Umbilical cord (tissue), 1 donor: ENCODE results near the gene ACSM2A. TPM values are rescaled to one million over a fixed set of nuclear protein-coding genes. Genes with fewer than 3 reads are reported as not detected.

Experiments
- total RNA-seq: library from RNA; depleted of rRNA; stranded (reverse); fragments of >200 nt; gene quantifications from one replicate; pipeline ENCODE4 v1.2.3, GENCODE V29; 2014; ENCODE audit warnings: low replicate concordance; ENCODE audit not compliant: insufficient read depth

Gene ACSM2A
- total RNA-seq, 1 donor from 2014 or later: 5.1 TPM

Other genes starting within 250 kb of the ACSM2A start
- gene GP2, start 124.0 kb upstream of the ACSM2A start, total RNA-seq: not detected
- gene UMOD, start 98.8 kb upstream of the ACSM2A start, total RNA-seq: 2.6 TPM
- gene PDILT, start 46.8 kb upstream of the ACSM2A start, total RNA-seq: not detected
- gene ACSM5, start 42.0 kb upstream of the ACSM2A start, total RNA-seq: 9.9 TPM
- 4.6 TPM for gene ACSM2B, start 124.8 kb downstream of the ACSM2A start, total RNA-seq
- gene ACSM1, start 246.2 kb downstream of the ACSM2A start, total RNA-seq: 0.24 TPM